IPS DF 4.7 (cell line): ENCODE data around the gene TFDP3.

ENCODE experiments used
- DNase-seq: peaks from one replicate; pipeline ENCODE4 v3.0.0-alpha.2; 2013; ENCODE audit warnings: low spot score; ENCODE audit errors: extremely low read depth

Gene TFDP3

GRCh38 chrX:133218329-133218728 is at the start of gene TFDP3:
Gene TFDP3 (minus strand): TSS chrX:133218354. CDS start chrX:133218259, 95 bp downstream.
- DNase-seq: no peak

DNA sequence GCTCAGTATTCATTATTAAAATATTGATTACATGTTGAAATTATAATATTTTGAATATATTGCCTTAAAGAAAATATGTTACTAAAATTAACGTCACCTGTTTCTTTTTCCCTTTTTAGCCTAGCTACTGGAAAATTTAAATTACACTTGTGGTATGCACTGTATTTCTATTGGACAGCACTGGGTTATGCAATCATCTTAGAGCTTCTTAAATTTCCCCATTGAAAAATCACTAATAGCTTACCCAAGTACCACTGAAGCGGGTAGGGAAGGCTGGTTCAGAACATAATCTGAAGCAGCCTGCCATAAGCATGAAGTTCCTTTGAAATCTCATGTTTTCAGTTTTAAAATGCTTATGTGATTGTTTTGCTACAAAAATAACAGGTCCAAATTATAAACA is 49.5 kb upstream of the TFDP3 start:
- DNase-seq: no peak

GRCh38 chrX:133265331-133265730 is 47.2 kb upstream of the TFDP3 start:
- peak; percentile 44 for DNase-seq

GRCh38 chrX:133258481-133258880 is 40.3 kb upstream of the TFDP3 start:
- DNase-seq: no peak

DNA sequence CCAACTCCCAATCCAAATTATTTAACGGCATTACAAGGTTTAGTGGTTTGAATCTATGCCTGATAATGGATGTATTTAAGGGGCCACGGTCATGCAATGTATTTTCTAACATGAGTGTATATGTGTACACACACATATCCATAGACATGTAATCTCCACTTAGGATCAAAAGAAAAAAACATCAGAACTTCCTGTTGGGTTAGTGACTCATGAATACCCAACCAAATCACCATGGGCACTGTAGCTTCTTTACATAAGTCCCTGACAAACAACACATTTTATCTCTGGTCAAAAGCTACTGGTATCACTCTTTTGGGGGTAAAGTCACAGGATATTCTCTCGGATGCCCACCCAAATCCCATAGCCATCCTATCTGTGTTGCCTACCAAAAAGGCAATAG is 36.5 kb upstream of the TFDP3 start:
- no peak for DNase-seq

DNA sequence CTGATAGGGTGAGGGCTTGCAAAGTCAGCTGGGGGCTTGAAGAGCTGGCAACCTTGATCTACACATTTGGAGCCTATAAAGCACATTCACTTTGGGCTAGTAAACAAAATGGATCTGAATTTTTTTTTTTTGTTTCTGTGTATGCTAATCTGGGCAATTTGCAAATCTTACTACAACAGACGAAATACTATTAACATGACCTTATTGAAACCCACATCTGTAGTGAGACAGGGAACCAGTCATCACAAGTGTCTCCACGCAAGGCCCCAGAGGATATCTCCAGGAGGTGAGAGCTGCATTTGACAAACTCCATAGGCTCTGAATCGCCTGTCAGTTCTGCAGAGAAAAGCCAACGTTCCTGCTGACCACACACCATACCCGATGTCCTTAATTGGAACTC is 33.0 kb upstream of the TFDP3 start:
- DNase-seq: no peak

- DNase-seq: no peak
Observed at GRCh38 chrX:133250184-133251100, 32.3 kb upstream of the TFDP3 start.

- no peak for DNase-seq
Observed at GRCh38 chrX:133249266-133250058, 31.3 kb upstream of the TFDP3 start.

GRCh38 chrX:133248177-133248576 is 30.0 kb upstream of the TFDP3 start:
- DNase-seq: no peak

DNA sequence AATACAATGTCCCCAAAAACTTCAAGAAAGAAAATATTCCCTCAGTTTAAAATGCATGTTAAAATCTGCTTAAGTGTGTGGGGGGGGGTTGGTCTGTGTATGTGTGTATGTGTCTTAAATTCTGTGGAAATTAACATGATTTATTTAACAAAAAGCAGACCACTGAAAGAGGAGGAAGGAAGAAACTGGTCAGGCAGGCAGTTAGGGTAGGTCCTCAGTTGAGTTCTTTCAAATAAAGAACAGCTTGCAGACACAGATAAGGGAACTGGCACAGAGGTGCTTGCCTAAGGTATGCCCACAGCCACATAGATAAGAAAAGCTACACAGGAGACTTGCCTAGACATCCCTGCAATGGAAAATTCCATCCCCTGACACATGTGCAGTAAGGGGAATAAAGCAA is 28.8 kb upstream of the TFDP3 start:
- no peak for DNase-seq

- DNase-seq: no peak
Observed at GRCh38 chrX:133235830-133236229, 17.7 kb upstream of the TFDP3 start.

GRCh38 chrX:133232331-133232730 is 14.2 kb upstream of the TFDP3 start:
- no peak for DNase-seq

DNA sequence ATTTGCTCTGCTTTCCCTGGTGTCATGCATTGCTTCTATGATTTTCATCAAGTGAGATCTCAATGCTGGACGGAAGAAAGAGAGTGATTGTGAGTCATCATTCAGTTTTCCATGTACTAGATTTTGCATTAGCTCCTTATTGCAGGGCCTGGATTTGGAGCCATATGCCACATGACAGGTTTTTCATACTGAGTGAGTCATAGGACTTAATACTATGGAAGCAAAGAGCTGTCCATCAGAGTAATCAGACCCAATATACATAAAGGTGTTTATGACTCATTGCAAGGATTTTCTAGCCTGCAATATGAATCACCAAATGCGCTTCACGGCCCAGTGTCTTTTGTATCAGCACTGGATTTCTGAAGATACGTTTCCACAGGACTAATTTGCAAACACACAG is 11.2 kb upstream of the TFDP3 start:
- DNase-seq: no peak

- DNase-seq: no peak
Observed at GRCh38 chrX:133215747-133216146, 2.4 kb downstream of the TFDP3 start.

DNA sequence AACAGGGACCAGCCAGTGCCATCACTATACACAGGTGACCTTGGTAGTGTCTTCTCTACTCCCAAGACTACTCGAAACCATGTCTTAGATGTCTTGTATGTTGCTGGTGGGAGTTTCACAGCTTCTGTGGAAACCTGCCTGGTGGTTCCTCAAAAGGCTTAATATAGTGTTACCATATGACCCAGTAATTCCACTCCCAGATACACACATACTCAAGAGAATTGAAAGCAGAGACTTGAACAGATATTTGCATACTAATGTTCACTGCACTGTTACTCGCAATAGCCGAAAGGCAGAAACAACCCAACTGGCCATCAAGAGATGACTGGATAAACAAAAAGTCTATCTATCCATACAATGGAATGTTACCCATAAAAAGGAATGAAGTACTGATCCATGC is 3.1 kb downstream of the TFDP3 start:
- DNase-seq: no peak

- DNase-seq: no peak
Observed at GRCh38 chrX:133214301-133214700, 3.9 kb downstream of the TFDP3 start.

DNA sequence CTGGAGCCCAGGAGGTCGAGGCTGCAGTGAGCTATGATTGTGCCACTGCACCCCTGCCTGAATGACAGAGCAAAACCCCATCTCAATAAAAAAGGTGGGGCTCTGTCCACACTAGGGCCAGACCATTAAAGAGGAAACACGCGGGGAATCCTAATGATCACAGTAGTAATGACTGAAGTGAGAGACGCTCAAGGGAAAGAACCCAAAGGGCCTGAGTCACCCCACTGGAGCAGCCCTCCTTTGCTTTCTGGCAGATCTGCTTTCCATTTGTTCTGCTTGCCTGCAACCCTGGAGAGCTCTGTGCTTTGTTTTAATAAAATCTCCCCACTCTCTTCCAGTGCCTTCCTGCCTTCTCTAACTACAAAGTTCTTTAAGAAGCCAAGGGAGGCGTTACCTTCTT is 5.0 kb downstream of the TFDP3 start:
- DNase-seq: no peak

GRCh38 chrX:133207751-133208150 is 10.4 kb downstream of the TFDP3 start:
- DNase-seq: no peak

DNA sequence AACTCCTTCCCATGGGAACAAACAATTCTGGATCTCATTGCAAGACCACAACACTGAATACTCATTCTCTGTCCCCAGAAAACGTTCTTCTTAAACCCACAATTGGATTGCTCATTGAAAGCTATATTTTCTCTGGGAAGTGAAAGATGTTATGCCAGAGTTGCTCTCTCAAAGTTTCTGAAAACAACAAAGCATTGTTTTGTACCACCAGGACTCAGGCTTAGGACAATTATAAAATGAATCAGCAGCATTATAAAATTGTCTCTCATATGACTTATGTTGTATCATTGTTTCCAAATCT is 26.5 kb downstream of the TFDP3 start:
- DNase-seq: no peak

- DNase-seq: no peak
Observed at GRCh38 chrX:133190877-133191738, 27.0 kb downstream of the TFDP3 start.

- DNase-seq: no peak
Observed at GRCh38 chrX:133189195-133189594, 29.0 kb downstream of the TFDP3 start.

- DNase-seq: no peak
Observed at GRCh38 chrX:133188631-133189030, 29.5 kb downstream of the TFDP3 start.
